Nephron (organoid): Measurements from ENCODE around the gene IL17RD.

Source experiments
- H3K27ac Mint-ChIP-seq, 3 experiments: 2 replicates each; pipeline ENCODE4 v1.8.0; 2020; ENCODE audit warnings: mixed read lengths in 3 of 3, mild to moderate bottlenecking in 2 of 3, moderate library complexity in 1 of 3
- H3K27me3 Mint-ChIP-seq: 2 replicates; pipeline ENCODE4 v1.8.0; 2021; ENCODE audit warnings: low read depth, mild to moderate bottlenecking, moderate library complexity, mixed read lengths
- H3K36me3 Mint-ChIP-seq: 2 replicates; pipeline ENCODE4 v1.8.0; 2020; ENCODE audit warnings: low read depth, mixed read lengths
- H3K4me1 Mint-ChIP-seq: 2 replicates; pipeline ENCODE4 v1.8.0; 2020; ENCODE audit warnings: mixed read lengths
- H3K4me3 Mint-ChIP-seq, 3 experiments: 2 replicates each; pipeline ENCODE4 v1.8.0; 2020; ENCODE audit warnings: mild to moderate bottlenecking in 3 of 3, mixed read lengths in 3 of 3, moderate library complexity in 2 of 3
- H3K9me3 Mint-ChIP-seq: 2 replicates; pipeline ENCODE4 v1.8.0; 2020; ENCODE audit warnings: mixed read lengths
- CTCF ChIP-seq, 3 experiments: fragments of 200-600 bp; sonication (generic); IDR thresholded peaks; one replicate each; pipeline ENCODE4 v1.5.0; 2021; ENCODE audit warnings: antibody characterized with exemption in 3 of 3; ENCODE audit not compliant: unreplicated experiment in 3 of 3

Gene IL17RD

DNA sequence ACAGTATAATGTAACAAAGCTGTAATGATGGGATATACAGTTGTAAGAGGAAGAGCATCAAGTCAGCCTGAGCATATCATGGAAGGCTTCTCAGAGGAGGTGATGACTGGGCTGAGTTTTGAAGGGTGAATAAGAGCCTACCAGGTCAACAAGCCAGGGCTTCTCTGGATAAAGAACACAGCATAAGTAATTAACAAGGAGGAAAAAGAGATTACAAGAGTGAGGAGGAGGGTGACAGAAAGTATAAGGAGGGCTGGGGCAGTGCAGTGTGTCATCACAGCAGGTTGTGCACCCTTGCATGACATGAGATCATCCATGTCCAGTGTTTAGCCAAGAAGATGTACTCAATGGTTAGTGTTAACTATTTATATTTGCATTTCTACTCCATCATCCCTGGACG lies 121.6 kb downstream of the IL17RD start:
- Mint-ChIP-seq H3K9me3 (no peaks in the 10 kb centered on the region), H3K4me1 (peaks cover 54% of the 10 kb centered on the region), H3K27ac (peak overlapping the region in 2 of 3 experiments; percentile 18 to 60), H3K4me3 (no peak overlapping the region), H3K27me3 (no peaks in the 10 kb centered on the region), H3K36me3 (peaks cover 3% of the 10 kb centered on the region)
- TF ChIP-seq CTCF (IDR thresholded peaks at IDR 0.05; ENCODE audit: unreplicated experiment in 3 of 3): no peak

GRCh38 chr3:57041674-57042073 lies 123.5 kb downstream of the IL17RD start:
- Mint-ChIP-seq H3K4me3 (no peak overlapping the region), H3K4me1 (peaks cover 41% of the 10 kb centered on the region), H3K27ac (peak overlapping the region in 2 of 3 experiments; percentile 13 to 55), H3K27me3 (no peaks in the 10 kb centered on the region), H3K9me3 (no peaks in the 10 kb centered on the region), H3K36me3 (peaks cover 3% of the 10 kb centered on the region)
- no peak for TF ChIP-seq CTCF (IDR thresholded peaks at IDR 0.05; ENCODE audit: unreplicated experiment in 3 of 3)
